Erythroblast (primary cell): Measurements from ENCODE around the gene DNAJC11.
A peak's percentile ranks its signal among the peaks of the same experiment; 100 is the strongest.
"Not testable (repeated sequence)": the region's sequence is repeated elsewhere in the genome, so short reads cannot be mapped to it uniquely, and the experiment has no call there.

Source experiments
- DNase-seq, 2 experiments: peaks; one replicate each; lab custom pipeline; 2025; lab: John Stamatoyannopoulos, UW
- GATA1 ChIP-seq: IDR thresholded peaks from 2 replicates; pipeline ENCODE4 v1.6.1; 2011; ENCODE audit warnings: low read depth, mild to moderate bottlenecking, control low read depth, low read length, moderate library complexity
- POLR2A ChIP-seq: IDR thresholded peaks from 2 replicates; pipeline ENCODE4 v1.6.1; 2011; ENCODE audit warnings: mild to moderate bottlenecking, low read length

The DNAJC11 gene

DNA sequence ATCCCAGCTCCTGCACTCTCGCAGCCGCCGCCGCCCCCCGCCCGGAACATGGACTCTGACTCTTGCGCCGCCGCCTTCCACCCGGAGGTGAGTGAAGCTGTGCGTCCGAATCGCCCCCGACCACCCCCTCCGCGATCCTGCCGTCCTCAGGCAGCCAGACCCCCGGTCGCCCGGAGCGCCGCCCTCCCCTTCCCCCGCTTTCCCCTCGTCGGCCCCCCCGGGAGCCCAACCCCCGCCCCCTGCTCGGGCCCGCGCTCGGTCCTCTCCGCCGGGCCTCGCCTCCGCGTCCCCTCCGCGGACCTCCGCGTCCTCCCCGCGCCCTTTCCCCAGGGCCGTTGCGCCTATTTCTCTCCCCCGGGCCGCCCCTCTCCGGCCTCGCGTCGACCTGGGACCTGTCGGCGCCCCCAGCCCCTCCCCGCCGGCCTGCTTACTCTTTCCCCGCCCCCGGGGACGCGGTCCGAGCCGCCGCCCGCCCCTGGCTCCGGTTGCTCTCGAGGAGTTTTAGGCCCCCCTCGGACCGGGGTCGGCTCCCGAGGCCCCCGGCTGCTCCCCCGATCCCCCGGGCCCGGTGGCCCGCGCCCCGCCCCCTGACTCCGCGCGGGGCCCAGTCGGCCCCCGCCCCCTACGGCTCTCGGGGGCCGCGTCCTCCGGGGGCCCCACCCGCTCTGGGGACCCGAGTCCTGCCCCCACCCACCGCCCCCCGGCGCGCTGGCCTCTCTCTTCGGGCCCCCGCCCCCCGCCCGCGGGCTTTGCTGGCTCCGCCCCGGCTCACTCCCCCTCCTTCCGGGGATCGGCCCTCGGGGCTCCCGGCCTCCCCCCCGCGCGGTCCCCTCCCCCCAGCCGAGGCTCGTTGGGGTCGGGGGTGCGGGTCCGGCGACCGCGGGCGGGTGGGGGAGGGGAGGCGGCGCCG lies 87.3 kb downstream of the DNAJC11 start:
- no peak for TF ChIP-seq POLR2A
- TF ChIP-seq GATA1 = no peak
- peak; percentile 72 to 78 for DNase-seq

DNA sequence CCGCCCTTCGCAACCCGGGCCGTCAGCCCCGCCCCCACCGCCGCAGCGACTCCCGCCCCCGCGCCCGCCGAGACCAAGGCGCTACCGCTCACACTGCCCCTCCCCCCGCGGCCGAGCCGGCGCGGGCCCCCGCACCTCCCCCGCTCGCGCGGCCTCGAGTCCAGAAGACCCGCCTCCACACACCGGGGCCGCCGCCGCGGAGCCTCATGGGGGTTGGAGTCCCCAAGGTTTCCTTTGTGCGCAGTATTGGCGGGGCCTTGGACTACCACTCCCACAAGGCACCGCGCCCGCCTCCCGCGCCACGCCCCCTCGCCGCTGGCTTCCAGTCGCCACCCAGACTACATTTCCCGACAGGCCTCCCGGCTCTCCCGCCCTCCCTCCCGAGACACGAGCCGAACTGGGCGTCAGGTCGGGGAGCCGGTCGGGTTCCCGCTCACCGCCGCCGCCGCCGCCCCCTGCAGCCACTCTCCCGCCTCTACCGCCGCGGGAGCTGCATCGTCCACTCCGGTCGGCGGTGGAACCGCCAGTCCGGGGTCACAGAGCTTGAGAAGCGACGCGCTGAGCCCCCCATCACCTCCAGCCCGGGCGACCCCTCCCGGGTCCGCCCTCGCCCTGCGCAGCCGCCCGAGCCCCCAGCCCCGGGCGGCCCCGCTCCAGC lies 88.1 kb downstream of the DNAJC11 start, which contains the start of gene PHF13:
Gene PHF13 (plus strand): TSS at position 371 of the 658 bp plus-strand sequence. CDS start 336 bp downstream, outside the sequence.
- DNase-seq = peak; percentile 99 to 100
- TF ChIP-seq POLR2A (no peak), GATA1 (no peak)

DNA sequence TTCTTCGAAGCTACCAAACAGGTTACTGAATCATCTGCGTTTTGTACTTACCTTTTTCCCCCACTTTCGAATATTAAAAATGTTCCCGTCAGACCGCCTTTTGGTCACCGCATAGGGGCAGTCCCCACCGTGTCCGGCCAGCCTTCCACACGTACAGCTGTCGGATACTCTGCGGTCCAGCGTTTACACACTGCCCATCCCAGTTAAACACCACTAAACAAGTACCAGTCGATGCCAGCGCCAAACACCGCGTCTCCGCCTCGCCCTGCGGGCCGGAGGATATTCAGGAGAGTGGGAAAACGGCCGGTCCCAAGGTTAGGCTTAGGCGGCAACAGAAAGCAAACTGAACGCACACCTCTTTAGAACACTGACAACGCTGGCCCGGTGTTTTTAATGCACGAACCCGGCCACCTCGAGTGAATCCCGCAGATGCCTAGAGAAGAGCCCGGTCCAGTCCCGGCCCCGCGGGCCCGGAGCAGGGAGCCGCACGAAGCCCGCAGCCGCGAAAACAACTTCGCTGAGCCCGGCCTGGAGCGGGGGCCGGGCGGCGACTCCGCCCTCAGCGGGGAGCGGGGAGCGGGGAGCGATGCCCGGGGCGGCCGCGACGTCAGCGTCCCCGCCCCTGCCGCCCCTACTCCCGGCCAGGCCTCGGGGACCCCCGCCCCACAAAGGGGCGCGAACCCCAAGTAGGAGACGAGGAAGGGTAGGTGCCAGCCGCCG lies 88.8 kb downstream of the DNAJC11 start:
- DNase-seq = peak in 1 of 2 experiments; percentile 67
- TF ChIP-seq POLR2A (peak; percentile 57), GATA1 (no peak)

DNA sequence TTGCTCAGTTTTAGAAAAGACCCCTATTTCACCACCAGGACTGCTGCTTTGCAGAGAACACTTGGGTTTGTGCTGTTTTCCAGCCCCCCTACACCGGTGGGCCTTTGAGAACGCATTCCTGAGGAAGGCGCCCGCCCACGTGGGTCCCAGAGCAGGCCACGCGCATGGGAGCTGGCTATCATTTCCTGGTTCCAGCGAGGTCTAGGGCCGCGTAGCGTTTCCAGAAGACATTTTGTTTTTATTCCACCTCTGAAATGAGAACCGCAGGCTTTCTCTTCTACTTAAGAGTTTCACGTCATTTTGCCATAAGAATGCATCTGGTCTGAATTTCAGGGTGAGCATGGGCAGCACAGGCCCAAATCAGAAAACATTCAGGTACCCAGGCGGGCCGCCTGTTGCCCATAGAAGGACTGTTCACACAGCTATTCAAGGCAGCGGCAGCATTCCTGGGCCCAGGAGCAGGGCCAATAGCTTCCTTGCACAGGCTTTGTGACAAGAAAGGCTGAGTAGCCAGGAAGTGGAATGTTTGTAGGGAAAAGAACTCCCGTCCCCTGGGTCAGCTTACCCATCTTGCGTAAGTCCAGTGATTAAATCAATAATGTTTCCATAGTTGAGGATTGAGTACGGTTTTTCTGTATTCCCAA lies 97.6 kb downstream of the DNAJC11 start:
- TF ChIP-seq GATA1 = no peak
- TF ChIP-seq POLR2A = no peak
- no peak for DNase-seq

DNA sequence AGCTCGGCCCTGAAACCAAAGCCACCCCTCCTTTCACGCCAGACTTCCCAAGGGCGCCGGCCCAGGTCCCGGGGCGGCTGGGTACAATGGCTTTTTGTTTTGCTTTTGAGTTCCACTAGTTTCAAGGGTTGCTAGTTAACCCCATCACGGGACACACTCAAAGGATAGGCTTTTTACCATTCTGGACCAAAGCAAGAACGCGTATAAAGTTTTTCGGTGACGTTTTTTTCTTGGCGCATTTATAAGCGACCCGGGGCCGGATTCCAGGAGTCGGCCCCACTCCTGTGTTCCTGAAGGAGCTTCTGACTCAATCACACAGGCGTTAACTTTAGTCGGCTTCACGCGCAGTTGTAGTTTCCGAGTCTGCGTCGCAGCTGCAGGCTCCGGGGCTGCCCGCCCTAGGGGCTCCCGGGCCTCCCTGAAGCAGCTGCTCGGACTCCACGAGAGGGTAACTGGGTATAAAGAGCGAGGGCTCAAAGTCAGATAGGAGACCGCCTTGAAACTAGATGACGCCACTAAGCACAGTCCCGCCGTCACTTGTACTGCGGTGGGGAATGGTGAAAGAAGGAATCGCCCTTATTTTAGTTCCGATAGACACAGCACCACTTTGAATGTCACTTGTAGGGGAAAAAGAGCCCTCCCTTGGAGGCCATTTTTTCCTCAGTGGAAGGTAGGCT lies 98.2 kb downstream of the DNAJC11 start:
- TF ChIP-seq GATA1 = no peak
- peak; percentile 65 for TF ChIP-seq POLR2A
- DNase-seq = peak; percentile 87 to 89

DNA sequence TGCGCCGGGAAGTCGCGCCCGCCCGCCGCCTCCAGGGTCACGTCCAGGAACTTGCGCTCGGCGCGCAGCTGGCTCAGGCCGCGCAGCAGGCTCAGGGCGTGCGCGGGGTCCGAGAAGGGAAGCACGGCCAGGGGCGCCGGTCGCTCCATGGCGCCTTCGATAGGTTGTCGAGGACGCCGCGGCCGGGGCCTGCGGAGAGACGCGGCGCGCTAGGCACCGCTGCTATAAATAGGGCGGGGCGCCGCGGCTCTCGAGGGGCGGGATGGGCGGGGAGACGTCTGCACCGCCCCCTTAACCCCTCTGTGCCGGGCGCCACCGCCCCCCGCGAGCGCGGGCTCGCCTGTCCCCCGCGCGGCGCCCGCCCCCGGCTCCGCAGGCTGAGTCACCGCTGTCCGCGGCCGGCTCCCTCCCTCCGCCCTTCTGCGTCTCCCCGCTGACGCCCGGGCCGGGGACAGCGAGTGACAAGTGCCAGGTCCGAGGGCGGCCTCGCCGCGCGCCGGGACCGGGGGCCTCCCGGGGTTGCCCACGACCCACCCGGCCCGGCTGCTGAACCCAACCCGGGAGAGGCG lies 98.9 kb downstream of the DNAJC11 start, which contains the start of gene KLHL21:
Gene KLHL21 (minus strand): TSS at position 201 of the 569 bp plus-strand sequence. CDS start 52 bp downstream, at position 149.
- DNase-seq = peak; percentile 94 to 98
- TF ChIP-seq GATA1 = no peak
- TF ChIP-seq POLR2A = peak; percentile 90

DNA sequence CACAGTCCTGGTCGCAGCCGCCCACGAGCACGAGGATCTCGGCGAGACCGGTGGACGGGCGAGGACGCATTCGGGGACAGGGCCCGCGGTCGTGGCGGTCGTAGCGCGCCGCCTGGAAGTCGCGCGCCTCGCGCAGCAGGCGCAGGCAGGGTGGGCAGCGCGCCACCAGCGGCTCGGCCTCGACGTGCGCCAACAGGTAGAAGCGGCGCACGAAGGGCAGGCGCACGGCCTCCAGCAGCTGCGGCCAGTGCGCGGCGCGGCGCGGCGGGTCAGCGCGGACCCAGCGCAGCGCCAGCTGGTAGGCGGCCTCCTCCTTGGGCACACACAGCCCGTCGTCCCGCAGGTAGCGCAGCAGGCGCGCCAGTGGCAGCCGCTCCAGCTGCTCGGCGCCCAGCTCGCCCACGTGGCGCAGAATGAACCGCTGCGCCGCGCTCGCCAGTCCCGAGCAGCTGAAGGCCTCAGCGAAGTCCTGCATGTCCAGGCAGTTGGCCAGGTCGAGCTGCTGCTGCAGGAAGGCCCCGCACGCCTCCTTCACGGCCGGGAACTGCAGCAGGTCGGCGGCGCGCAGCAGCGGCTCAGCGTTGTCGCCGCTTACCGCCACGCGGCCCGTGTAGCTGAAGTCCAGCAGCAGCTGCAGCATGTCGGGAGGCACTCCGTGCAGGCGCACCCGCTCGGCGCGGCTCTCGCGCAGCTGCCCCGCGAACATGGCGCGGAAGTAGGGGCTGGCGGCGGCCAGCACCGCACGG lies 99.5 kb downstream of the DNAJC11 start:
- DNase-seq = peak; percentile 82 to 87
- TF ChIP-seq GATA1 = no peak
- no peak for TF ChIP-seq POLR2A

DNA sequence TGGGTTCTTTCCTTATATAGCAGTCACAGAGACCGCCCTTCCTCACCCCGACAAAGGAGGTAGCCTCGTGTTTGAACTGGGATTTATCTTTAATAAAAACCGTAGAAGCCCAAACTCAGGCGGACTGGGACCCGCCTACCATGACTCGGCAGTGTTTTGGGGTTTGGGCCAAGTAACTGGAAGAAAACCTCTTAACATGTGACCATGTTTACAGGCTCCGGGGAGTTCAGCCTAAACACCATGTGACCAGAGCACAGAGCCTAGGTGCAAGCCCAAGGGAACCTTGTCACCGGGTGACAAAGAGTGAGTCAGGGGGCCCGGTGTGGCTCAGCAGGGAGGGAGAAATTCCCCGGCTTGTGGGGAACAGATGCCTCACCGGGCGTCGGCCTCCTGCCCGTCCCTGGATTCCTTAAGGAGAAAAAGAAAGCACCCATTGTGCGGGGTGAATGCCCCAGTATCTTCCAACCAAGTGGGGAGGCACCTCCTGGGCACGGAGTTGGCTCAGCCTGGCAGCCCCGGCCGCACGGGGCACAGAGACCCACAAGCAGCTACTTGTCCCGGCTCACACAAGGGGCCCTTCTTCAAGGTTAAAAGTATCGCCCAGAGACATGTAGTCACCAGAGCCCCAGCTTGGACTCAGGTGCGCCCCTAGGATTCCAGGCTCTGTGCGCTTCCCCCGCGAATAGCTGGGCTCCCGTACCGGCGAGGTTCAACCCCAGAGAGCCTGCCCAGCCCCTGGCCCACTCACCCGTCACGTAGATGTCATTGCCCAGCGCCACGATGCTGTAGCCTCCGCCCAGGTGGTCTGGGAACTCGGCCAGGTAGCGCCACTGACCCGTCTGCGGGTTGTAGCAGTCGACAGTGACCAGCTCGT lies 100.3 kb downstream of the DNAJC11 start:
- peak; percentile 98 for DNase-seq

DNA sequence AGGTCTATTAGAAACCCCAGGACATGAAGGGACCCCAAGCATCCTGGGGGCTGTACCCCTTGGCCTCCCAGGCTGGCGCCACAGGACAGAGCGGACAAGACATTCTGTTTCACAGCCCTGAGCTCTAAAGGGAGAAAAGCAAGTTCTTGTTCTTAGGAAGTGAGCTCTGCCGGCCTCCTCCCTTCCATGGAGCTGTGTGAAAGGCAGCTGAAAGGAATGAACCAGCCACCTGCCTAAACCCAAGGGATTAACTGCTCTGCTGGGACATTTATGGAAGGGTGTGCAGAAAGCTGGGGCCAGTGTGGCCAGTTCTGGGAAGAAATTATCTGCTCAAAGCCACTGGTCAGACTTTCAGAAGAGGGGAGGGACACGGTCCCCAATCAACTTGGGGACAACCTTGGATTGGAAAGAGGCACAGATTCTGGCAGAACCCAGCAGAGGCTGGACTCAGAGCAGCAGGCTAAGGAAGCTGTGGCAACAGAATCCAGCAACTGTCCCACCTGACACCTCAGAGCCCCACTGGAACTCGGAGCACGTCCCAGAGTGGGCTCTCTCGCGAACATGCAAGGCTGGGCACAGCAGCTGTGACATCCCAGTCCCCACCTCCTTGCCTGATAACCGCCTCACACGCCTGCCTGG lies 101.1 kb downstream of the DNAJC11 start:
- peak in 1 of 2 experiments; percentile 71 for DNase-seq

More for the DNA sequence above, 100.3 kb downstream of the DNAJC11 start:
- peak; percentile 91 for TF ChIP-seq POLR2A
- no peak for TF ChIP-seq GATA1

DNA sequence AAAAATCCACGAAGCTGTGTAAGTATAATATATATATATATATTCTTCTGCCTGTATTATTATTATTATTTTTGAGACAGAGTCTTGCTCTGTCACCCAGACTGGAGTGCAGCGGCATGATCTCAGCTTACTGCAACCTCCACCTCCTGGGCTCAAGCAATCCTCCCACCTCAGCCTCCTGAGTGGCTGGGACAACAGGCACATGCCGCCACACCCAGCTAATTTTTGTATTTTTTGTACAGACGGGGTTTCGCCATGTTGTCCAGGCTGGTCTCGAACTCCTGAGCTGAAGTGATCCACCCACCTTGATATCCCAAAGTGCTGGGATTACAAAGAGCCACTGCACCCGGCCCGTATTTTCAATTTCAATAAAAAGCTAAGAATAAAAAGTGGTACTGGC lies 101.6 kb downstream of the DNAJC11 start:
- not testable (repeated sequence) for DNase-seq

More for the DNA sequence above, 101.1 kb downstream of the DNAJC11 start:
- no peak for TF ChIP-seq GATA1
- TF ChIP-seq POLR2A = no peak
